Heart left ventricle (tissue), 13 donors: ENCODE measurements around the gene ARL13B.

ENCODE experiments used
- POLR2A ChIP-seq, 2 donors: fragments of 450-650 bp; IDR thresholded peaks; one replicate each; pipeline ENCODE4 v1.6.1; 2017; ENCODE audit warnings: antibody characterized with exemption in 2 of 2, mild to moderate bottlenecking in 2 of 2, moderate library complexity in 2 of 2
- TF ChIP-seq, protein P1 (sequence below), 12 donors: fragments of 200-600 bp; sonication (generic) in 4 of 12; IDR thresholded peaks; one replicate each; pipeline versions ENCODE4 v1.5.0 to v1.8.0; 2018 to 2022; ENCODE audit warnings: antibody characterized with exemption in 12 of 12, mild to moderate bottlenecking in 5 of 12
- donor health status: ischemic (EF 13 %, LVEDD 7.1; RV severe dilation, severe dysfunction).
- donor health status: DM: no; HTN: yes; CAD: no.
- donor health status: DM: no; HTN: no; CAD: no.
- donor health status: ischemic (EF 25% LVEDD 6.9; RV normal size, moderate dysfunction).
- donor health status: ischemic (EF 25% LVEDD 5.7; RV mildly dilated, moderate dysfunction).
- donor health status: ischemic (EF 35%, LVEDD 5.7; RV mildly dilated, moderate dysfunction).
- donor health status: nonischemic (EF 11% LVEDD 7.7; RV severe dilation, severe dysfunction).
- donor health status: DM: yes; HTN: yes; CAD: no.
- donor health status: PGD.
- donor health status: ischemic (EF 29% LVEDD 5.4; RV normal size, mild dysfunction).
- donor health status: nonischemic (EF 23%, LVEDD 6.1; RV moderate dilation, normal function).

DNA sequence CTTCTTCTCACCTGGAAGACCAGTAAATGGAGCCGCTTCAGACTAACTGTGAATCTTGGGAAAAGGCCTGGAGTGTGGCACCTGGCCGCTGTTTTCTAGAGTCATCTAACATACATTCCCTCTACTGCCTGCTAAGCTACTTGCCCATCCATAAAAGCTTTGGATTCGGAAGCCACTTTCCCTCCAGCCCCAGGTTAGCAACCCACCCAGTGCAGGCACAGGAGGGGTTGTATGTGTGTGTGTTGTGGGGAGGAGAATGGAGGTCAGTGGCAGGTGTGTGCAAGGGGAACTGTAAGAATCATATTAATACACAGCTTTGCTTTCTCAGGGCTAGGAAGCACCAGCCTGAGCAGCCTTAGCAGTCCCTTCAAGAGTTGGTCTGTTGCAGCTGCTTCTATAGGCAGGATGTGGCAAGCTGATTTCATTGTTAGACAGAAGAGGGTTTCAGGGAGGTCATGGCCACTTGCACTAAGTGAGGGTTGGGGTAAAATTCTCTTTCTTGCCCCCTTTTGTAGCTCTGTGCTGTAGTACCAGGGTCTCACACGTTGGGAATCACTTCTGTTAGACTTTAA, 91.8 kb downstream of the ARL13B start:
- TF ChIP-seq, protein P1, sequence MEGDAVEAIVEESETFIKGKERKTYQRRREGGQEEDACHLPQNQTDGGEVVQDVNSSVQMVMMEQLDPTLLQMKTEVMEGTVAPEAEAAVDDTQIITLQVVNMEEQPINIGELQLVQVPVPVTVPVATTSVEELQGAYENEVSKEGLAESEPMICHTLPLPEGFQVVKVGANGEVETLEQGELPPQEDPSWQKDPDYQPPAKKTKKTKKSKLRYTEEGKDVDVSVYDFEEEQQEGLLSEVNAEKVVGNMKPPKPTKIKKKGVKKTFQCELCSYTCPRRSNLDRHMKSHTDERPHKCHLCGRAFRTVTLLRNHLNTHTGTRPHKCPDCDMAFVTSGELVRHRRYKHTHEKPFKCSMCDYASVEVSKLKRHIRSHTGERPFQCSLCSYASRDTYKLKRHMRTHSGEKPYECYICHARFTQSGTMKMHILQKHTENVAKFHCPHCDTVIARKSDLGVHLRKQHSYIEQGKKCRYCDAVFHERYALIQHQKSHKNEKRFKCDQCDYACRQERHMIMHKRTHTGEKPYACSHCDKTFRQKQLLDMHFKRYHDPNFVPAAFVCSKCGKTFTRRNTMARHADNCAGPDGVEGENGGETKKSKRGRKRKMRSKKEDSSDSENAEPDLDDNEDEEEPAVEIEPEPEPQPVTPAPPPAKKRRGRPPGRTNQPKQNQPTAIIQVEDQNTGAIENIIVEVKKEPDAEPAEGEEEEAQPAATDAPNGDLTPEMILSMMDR (IDR thresholded peaks at IDR 0.05), result no peak
- TF ChIP-seq POLR2A (IDR thresholded peaks at IDR 0.05), result no peak
